NCI-H460 (cell line): ENCODE data around the gene RPIA. TPM values are rescaled to one million over a fixed set of nuclear protein-coding genes. Genes with fewer than 3 reads are reported as not detected.
"Not testable (repeated sequence)": the region's sequence is repeated elsewhere in the genome, so short reads cannot be mapped to it uniquely, and the experiment has no call there.

Experiments used
- DNase-seq: peaks from one replicate; pipeline ENCODE4 v3.0.0-alpha.2; 2016; ENCODE audit warnings: low read depth; ENCODE audit errors: extremely low read depth
- total RNA-seq: library from RNA; depleted of rRNA; stranded (reverse); fragments of >200 nt; shearing (Covaris generic); gene quantifications from 2 replicates; pipeline ENCODE4 v1.2.3, GENCODE V29; 2014; rRNA removed

The RPIA gene
- total RNA-seq, 1 experiment from 2014 or later, result 13.6 TPM

GRCh38 chr2:88765154-88765888, 73.8 kb downstream of the RPIA start:
- DNase-seq, result peak; percentile 16

GRCh38 chr2:88765889-88766481, 74.5 kb downstream of the RPIA start:
- DNase-seq, result not testable (repeated sequence)

- DNase-seq, result no peak
Measured at GRCh38 chr2:88770016-88770415, 78.5 kb downstream of the RPIA start.

GRCh38 chr2:88773233-88774028, 82.0 kb downstream of the RPIA start:
- not testable (repeated sequence) for DNase-seq

GRCh38 chr2:88789213-88789612, 97.7 kb downstream of the RPIA start:
- DNase-seq, result not testable (repeated sequence)

GRCh38 chr2:88795932-88796331, 104.5 kb downstream of the RPIA start:
- DNase-seq, result not testable (repeated sequence)

GRCh38 chr2:88796523-88796922, 105.0 kb downstream of the RPIA start:
- not testable (repeated sequence) for DNase-seq

- DNase-seq, result not testable (repeated sequence)
Measured at GRCh38 chr2:88797164-88797563, 105.7 kb downstream of the RPIA start.

Other genes with a start within 250 kb of the RPIA start
- not detected in 2 replicates for gene FOXI3, start 239.0 kb upstream of the RPIA start, total RNA-seq
- 12.1 and 14.3 TPM in 2 replicates for gene EIF2AK3, start 64.2 kb upstream of the RPIA start, total RNA-seq